Stimulated activated naive B cell treated with anti-CD40 and anti-IgM and Interleukin-4, amounts not matched to agents 10 μg/mL and 1 μg/mL and 100 μg/mL, for 72 hours (primary cell): ENCODE measurements around the gene ADGRF5.
A peak's percentile ranks its signal among the peaks of the same experiment; 100 is the strongest.
"Not testable (repeated sequence)": the region's sequence is repeated elsewhere in the genome, so short reads cannot be mapped to it uniquely, and the experiment has no call there.

Experiments used
- ATAC-seq, 2 donors: fragments of 150-1000 bp; cut with Tn5 transposase; replicated peaks; 2 replicates each; pipeline ENCODE4 v1.10.0; 2021; ENCODE audit warnings: moderate library complexity in 1 of 2
- DNase-seq: peaks from one replicate; pipeline ENCODE4 v3.0.0; 2021
- H3K27ac Mint-ChIP-seq: one replicate; pipeline ENCODE4 v1.8.0; 2022; ENCODE audit warnings: mild to moderate bottlenecking, mixed read lengths
- H3K27me3 Mint-ChIP-seq, 2 donors: one replicate each; pipeline ENCODE4 v1.8.0; 2022; ENCODE audit warnings: mixed read lengths in 2 of 2
- H3K36me3 Mint-ChIP-seq, 2 donors: one replicate each; pipeline ENCODE4 v1.8.0; 2022; ENCODE audit warnings: mixed read lengths in 2 of 2, mild to moderate bottlenecking in 1 of 2
- H3K4me1 Mint-ChIP-seq, 2 donors: one replicate each; pipeline ENCODE4 v1.8.0; 2022; ENCODE audit warnings: mixed read lengths in 2 of 2, mild to moderate bottlenecking in 1 of 2
- H3K4me3 Mint-ChIP-seq, 2 donors: one replicate each; pipeline ENCODE4 v1.8.0; 2022; ENCODE audit warnings: mild to moderate bottlenecking in 2 of 2, mixed read lengths in 2 of 2, moderate library complexity in 1 of 2
- H3K9me3 Mint-ChIP-seq, 2 donors: one replicate each; pipeline ENCODE4 v1.8.0; 2022; ENCODE audit warnings: mixed read lengths in 2 of 2, mild to moderate bottlenecking in 1 of 2

Gene ADGRF5

GRCh38 chr6:46894433-46894832 lies 27.3 kb downstream of the ADGRF5 start:
- Mint-ChIP-seq H3K9me3 (peaks cover 0 to 1% of the 10 kb centered on the region in 2 donors), H3K4me1 (no peaks in the 10 kb centered on the region), H3K27me3 (peaks cover 0 to 5% of the 10 kb centered on the region in 2 donors), H3K4me3 (no peak overlapping the region), H3K36me3 (no peaks in the 10 kb centered on the region), H3K27ac (no peak overlapping the region)
- no peak for ATAC-seq
- DNase-seq, result no peak

- no peaks in the 10 kb centered on the region for H3K9me3 Mint-ChIP-seq
- peaks cover 0 to under 1% of the 10 kb centered on the region in 2 donors for H3K27me3 Mint-ChIP-seq
- H3K36me3 Mint-ChIP-seq, result no peaks in the 10 kb centered on the region
- no peaks in the 10 kb centered on the region for H3K4me1 Mint-ChIP-seq
- no peak overlapping the region for H3K27ac Mint-ChIP-seq
- no peak overlapping the region for H3K4me3 Mint-ChIP-seq
- ATAC-seq (no peak), DNase-seq (no peak)
Observed at GRCh38 chr6:46893648-46894047, 28.1 kb downstream of the ADGRF5 start.

GRCh38 chr6:46891252-46891795 lies 30.4 kb downstream of the ADGRF5 start:
- H3K27ac Mint-ChIP-seq, result no peak overlapping the region
- ATAC-seq, result no peak

GRCh38 chr6:46888578-46888977 lies 33.2 kb downstream of the ADGRF5 start:
- Mint-ChIP-seq H3K4me3 (no peak overlapping the region), H3K36me3 (no peaks in the 10 kb centered on the region), H3K27me3 (no peaks in the 10 kb centered on the region), H3K27ac (no peak overlapping the region), H3K4me1 (no peaks in the 10 kb centered on the region), H3K9me3 (no peaks in the 10 kb centered on the region)
- DNase-seq (no peak), ATAC-seq (no peak)

More at GRCh38 chr6:46891252-46891795, 30.4 kb downstream of the ADGRF5 start:
- Mint-ChIP-seq H3K27me3 (no peaks in the 10 kb centered on the region), H3K9me3 (no peaks in the 10 kb centered on the region), H3K36me3 (no peaks in the 10 kb centered on the region), H3K4me1 (no peaks in the 10 kb centered on the region), H3K4me3 (no peak overlapping the region)
- DNase-seq, result no peak

GRCh38 chr6:46888031-46888430 lies 33.7 kb downstream of the ADGRF5 start:
- DNase-seq (no peak), ATAC-seq (no peak)
- Mint-ChIP-seq H3K27me3 (no peaks in the 10 kb centered on the region), H3K9me3 (no peaks in the 10 kb centered on the region), H3K4me1 (no peaks in the 10 kb centered on the region), H3K4me3 (no peak overlapping the region), H3K27ac (no peak overlapping the region), H3K36me3 (no peaks in the 10 kb centered on the region)

GRCh38 chr6:46882645-46883044 lies 39.1 kb downstream of the ADGRF5 start:
- H3K27ac Mint-ChIP-seq, result no peak overlapping the region
- DNase-seq (no peak), ATAC-seq (no peak)
- no peaks in the 10 kb centered on the region for H3K36me3 Mint-ChIP-seq
- H3K4me1 Mint-ChIP-seq, result no peaks in the 10 kb centered on the region
- H3K27me3 Mint-ChIP-seq, result peaks cover 4 to 6% of the 10 kb centered on the region in 2 donors
- no peaks in the 10 kb centered on the region for H3K9me3 Mint-ChIP-seq
- H3K4me3 Mint-ChIP-seq, result no peak overlapping the region

- H3K9me3 Mint-ChIP-seq, result no peaks in the 10 kb centered on the region
- H3K27me3 Mint-ChIP-seq, result peaks cover 4 to 6% of the 10 kb centered on the region in 2 donors
- DNase-seq (no peak), ATAC-seq (no peak)
- no peaks in the 10 kb centered on the region for H3K4me1 Mint-ChIP-seq
- H3K36me3 Mint-ChIP-seq, result no peaks in the 10 kb centered on the region
- no peak overlapping the region for H3K27ac Mint-ChIP-seq
- no peak overlapping the region for H3K4me3 Mint-ChIP-seq
Observed at GRCh38 chr6:46879003-46879402, 42.7 kb downstream of the ADGRF5 start.

GRCh38 chr6:46876126-46876525 lies 45.6 kb downstream of the ADGRF5 start:
- Mint-ChIP-seq H3K9me3 (no peaks in the 10 kb centered on the region), H3K27me3 (peaks cover 4 to 6% of the 10 kb centered on the region in 2 donors), H3K27ac (no peak overlapping the region), H3K4me3 (no peak overlapping the region), H3K36me3 (no peaks in the 10 kb centered on the region), H3K4me1 (no peaks in the 10 kb centered on the region)
- ATAC-seq (no peak), DNase-seq (no peak)

GRCh38 chr6:46867411-46867810 lies 54.3 kb downstream of the ADGRF5 start:
- Mint-ChIP-seq H3K4me3 (no peak overlapping the region), H3K27ac (no peak overlapping the region)

GRCh38 chr6:46865221-46865620 lies 56.5 kb downstream of the ADGRF5 start:
- no peaks in the 10 kb centered on the region for H3K4me1 Mint-ChIP-seq
- H3K27me3 Mint-ChIP-seq, result peaks cover 4 to 11% of the 10 kb centered on the region in 2 donors
- peaks cover 0 to 3% of the 10 kb centered on the region in 2 donors for H3K9me3 Mint-ChIP-seq
- ATAC-seq, result no peak
- no peak overlapping the region for H3K4me3 Mint-ChIP-seq
- H3K27ac Mint-ChIP-seq, result no peak overlapping the region
- DNase-seq, result no peak
- no peaks in the 10 kb centered on the region for H3K36me3 Mint-ChIP-seq

More at GRCh38 chr6:46867411-46867810, 54.3 kb downstream of the ADGRF5 start:
- H3K4me1 Mint-ChIP-seq, result no peaks in the 10 kb centered on the region
- no peak for ATAC-seq
- H3K27me3 Mint-ChIP-seq, result peaks cover 4 to 11% of the 10 kb centered on the region in 2 donors
- DNase-seq, result no peak
- H3K36me3 Mint-ChIP-seq, result no peaks in the 10 kb centered on the region
- peaks cover 0 to 3% of the 10 kb centered on the region in 2 donors for H3K9me3 Mint-ChIP-seq

- Mint-ChIP-seq H3K9me3 (peaks cover 0 to 3% of the 10 kb centered on the region in 2 donors), H3K36me3 (no peaks in the 10 kb centered on the region)
Observed at GRCh38 chr6:46863791-46864190, 57.9 kb downstream of the ADGRF5 start.

GRCh38 chr6:46862381-46862780 lies 59.4 kb downstream of the ADGRF5 start:
- peaks cover 0 to 4% of the 10 kb centered on the region in 2 donors for H3K9me3 Mint-ChIP-seq
- no peaks in the 10 kb centered on the region for H3K4me1 Mint-ChIP-seq
- no peaks in the 10 kb centered on the region for H3K36me3 Mint-ChIP-seq
- H3K27ac Mint-ChIP-seq, result no peak overlapping the region
- ATAC-seq, result no peak
- H3K4me3 Mint-ChIP-seq, result no peak overlapping the region
- H3K27me3 Mint-ChIP-seq, result peaks cover 4 to 11% of the 10 kb centered on the region in 2 donors
- DNase-seq, result no peak

More at GRCh38 chr6:46863791-46864190, 57.9 kb downstream of the ADGRF5 start:
- H3K4me1 Mint-ChIP-seq, result no peaks in the 10 kb centered on the region
- H3K27ac Mint-ChIP-seq, result no peak overlapping the region
- peaks cover 4 to 11% of the 10 kb centered on the region in 2 donors for H3K27me3 Mint-ChIP-seq
- H3K4me3 Mint-ChIP-seq, result no peak overlapping the region
- DNase-seq (no peak), ATAC-seq (peak in 1 of 2 donors; percentile 23)

GRCh38 chr6:46855966-46856365 lies 65.8 kb downstream of the ADGRF5 start:
- DNase-seq, H3K4me1 Mint-ChIP-seq, H3K27ac Mint-ChIP-seq, H3K9me3 Mint-ChIP-seq, ATAC-seq, H3K4me3 Mint-ChIP-seq, H3K27me3 Mint-ChIP-seq, H3K36me3 Mint-ChIP-seq: not testable (repeated sequence)

- H3K27ac Mint-ChIP-seq, H3K36me3 Mint-ChIP-seq, H3K4me3 Mint-ChIP-seq, H3K9me3 Mint-ChIP-seq, H3K4me1 Mint-ChIP-seq, ATAC-seq, DNase-seq: not testable (repeated sequence)
- H3K27me3 Mint-ChIP-seq, result peaks cover 12 to 19% of the 10 kb centered on the region in 2 donors
Observed at GRCh38 chr6:46851576-46851975, 70.2 kb downstream of the ADGRF5 start.

GRCh38 chr6:46850792-46851191 lies 70.9 kb downstream of the ADGRF5 start:
- no peak overlapping the region for H3K4me3 Mint-ChIP-seq

GRCh38 chr6:46849361-46849690 lies 72.4 kb downstream of the ADGRF5 start:
- Mint-ChIP-seq H3K27ac (no peak overlapping the region), H3K27me3 (peaks cover 12 to 23% of the 10 kb centered on the region in 2 donors), H3K4me1 (peaks cover 4 to 6% of the 10 kb centered on the region in 2 donors), H3K36me3 (no peaks in the 10 kb centered on the region), H3K9me3 (no peaks in the 10 kb centered on the region), H3K4me3 (no peak overlapping the region)
- DNase-seq (no peak), ATAC-seq (no peak)

More at GRCh38 chr6:46850792-46851191, 70.9 kb downstream of the ADGRF5 start:
- Mint-ChIP-seq H3K27me3 (peaks cover 12 to 19% of the 10 kb centered on the region in 2 donors), H3K27ac (no peak overlapping the region), H3K9me3 (no peaks in the 10 kb centered on the region), H3K36me3 (no peaks in the 10 kb centered on the region), H3K4me1 (peaks cover 4 to 6% of the 10 kb centered on the region in 2 donors)
- ATAC-seq (no peak), DNase-seq (no peak)
